Ramos (cell line): ENCODE results near the gene NEUROD2.

Experiments
- in situ Hi-C: fragments of 300-500 bp; cut with MboI; formaldehyde crosslinking; loops from one replicate; pipeline ENCODE4 v1.14.3; 2022; ENCODE audit warnings: low sequenced_read_pairs; ENCODE audit not compliant: unreplicated experiment

NEUROD2 gene

DNA sequence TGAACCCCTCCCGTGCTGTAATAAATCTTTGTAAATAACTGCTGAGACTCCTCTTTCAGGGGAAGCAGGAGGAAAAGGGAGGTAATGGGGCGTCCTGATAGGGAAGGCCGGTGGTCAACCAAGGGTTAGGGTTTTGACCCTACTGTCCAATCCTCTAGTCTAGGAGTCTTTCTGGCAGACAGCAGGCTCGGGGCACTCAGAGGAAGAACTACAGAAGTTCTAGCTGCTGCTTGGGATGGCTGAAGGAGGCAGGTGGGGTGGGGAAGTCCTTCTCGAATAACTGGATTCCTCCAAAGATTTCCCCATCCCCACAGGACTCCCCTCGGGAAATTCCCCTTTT, 28.8 kb upstream of the NEUROD2 start:
- in situ Hi-C loops, result no loop called here

- in situ Hi-C loops, result no loop called here
Measured at GRCh38 chr17:39635614-39636176, 28.0 kb upstream of the NEUROD2 start.

DNA sequence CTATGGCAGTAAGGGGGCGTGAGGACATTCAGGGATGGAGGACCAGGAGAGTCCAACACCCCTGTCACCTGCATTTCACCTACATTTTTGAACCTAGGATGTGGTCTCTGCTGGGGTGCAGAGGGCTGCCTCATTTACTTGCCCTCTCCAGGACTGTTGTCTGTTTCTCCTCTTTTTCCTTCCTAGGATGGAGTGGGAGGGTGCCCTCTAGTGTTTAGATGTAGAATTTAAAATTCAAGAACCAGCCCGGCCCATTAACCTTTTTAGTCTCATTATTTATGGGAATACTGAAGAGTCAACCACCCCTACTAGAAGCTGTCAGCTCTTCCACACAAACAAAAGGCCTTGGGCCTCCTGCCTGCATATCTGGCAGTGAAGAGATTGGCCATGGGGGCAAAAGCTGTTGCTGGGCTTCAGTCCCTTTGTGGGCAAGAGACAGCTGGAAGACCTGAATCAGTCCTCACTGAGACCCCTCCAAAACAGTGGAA, 26.7 kb upstream of the NEUROD2 start:
- in situ Hi-C loops, result no loop called here

GRCh38 chr17:39633570-39634183, 26.0 kb upstream of the NEUROD2 start:
- in situ Hi-C loops, result no loop called here

GRCh38 chr17:39632153-39632941, 24.6 kb upstream of the NEUROD2 start:
- in situ Hi-C loops, result no loop called here

DNA sequence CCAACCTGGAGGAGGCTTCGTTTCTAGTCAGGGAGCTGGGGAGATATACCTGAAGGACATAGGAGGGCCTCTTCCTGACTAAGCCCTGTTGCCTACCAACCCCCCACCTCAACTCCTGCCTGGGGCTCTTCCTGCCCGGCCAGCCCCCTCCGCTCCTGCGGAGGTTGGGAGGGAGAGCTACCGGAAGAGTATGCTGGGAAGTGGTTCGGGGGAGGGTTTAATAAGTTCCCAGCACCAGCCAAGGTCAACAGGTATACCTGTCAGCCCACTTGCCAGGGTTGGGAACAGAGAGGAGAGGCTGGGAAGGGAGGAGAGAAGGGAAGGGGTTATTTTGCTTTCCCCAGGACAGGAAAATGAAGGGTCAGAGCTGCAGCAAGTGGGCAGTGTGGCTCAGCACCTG, 23.7 kb upstream of the NEUROD2 start:
- in situ Hi-C loops, result no loop called here

- in situ Hi-C loops, result no loop called here
Measured at GRCh38 chr17:39629898-39630297, 22.2 kb upstream of the NEUROD2 start.

GRCh38 chr17:39629494-39629880, 21.8 kb upstream of the NEUROD2 start:
- in situ Hi-C loops, result no loop called here

- in situ Hi-C loops, result no loop called here
Measured at GRCh38 chr17:39628655-39629493, 21.2 kb upstream of the NEUROD2 start.

GRCh38 chr17:39627712-39628516, 20.2 kb upstream of the NEUROD2 start:
- in situ Hi-C loops, result no loop called here

- in situ Hi-C loops, result no loop called here
Measured at GRCh38 chr17:39627047-39627711, 19.5 kb upstream of the NEUROD2 start.

DNA sequence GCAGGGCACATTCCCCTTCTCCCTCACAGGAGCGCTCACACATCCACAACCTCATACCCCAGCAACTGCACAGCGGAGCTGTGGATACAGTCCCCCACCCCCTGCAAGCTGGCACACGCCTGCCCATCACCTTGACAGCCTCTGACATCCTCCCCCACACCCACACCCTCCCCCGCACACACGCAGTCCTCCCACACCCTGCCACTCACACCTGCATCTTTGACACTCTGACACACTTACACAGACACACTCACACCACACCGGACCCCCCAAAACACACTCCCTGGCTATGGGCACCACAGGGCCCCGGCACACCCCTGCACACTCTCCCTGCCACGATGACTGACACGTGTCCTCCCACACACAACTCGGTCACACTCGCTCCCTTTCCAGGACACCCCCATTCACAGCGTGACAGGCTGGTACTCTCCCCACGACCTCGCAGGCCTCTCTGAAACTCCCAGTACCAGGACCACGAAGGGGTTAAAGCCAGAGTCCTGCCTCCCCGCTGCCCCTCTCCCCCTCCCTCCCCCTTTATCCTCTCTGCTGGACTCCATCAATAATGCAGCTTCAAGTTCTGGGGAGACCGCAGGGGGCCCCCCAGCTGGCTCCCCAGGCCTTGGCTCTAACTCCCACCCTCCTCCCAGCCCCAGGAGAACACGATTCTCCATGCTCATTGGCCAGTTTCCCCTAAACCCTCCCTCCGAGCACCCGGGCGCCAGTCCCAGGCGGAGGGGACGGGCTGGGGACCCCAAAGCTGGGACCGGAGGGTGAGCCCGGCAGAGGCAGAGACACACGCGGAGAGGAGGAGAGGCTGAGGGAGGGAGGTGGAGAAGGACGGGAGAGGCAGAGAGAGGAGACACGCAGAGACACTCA, 18.7 kb upstream of the NEUROD2 start, which contains the start of gene PPP1R1B:
Gene PPP1R1B (plus strand): TSS at position 782 of the 876 bp plus-strand sequence. CDS start 441 bp downstream, outside the sequence.
- in situ Hi-C loops, result no loop called here

GRCh38 chr17:39625198-39625785, 17.6 kb upstream of the NEUROD2 start:
- in situ Hi-C loops, result no loop called here

DNA sequence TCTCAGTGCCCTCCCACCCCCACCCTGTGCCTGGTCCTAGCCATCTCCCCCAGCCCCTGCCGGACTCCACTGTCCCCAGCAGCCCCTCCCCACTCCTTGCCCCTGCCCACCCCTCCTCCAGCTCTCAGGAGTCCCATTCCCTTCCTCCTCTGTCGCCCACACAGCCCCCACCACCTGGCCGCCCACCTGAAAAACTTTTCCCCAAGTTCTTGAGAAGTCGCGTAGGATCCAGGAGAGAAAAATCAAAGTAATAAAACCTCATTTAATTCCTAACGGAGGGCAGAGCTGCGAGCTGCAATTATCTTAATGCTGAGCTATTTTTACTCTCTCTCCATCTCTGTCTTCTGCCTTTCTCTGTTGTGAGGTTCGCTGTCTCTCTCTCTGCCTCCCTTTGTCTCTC, 16.6 kb upstream of the NEUROD2 start:
- in situ Hi-C loops, result no loop called here

DNA sequence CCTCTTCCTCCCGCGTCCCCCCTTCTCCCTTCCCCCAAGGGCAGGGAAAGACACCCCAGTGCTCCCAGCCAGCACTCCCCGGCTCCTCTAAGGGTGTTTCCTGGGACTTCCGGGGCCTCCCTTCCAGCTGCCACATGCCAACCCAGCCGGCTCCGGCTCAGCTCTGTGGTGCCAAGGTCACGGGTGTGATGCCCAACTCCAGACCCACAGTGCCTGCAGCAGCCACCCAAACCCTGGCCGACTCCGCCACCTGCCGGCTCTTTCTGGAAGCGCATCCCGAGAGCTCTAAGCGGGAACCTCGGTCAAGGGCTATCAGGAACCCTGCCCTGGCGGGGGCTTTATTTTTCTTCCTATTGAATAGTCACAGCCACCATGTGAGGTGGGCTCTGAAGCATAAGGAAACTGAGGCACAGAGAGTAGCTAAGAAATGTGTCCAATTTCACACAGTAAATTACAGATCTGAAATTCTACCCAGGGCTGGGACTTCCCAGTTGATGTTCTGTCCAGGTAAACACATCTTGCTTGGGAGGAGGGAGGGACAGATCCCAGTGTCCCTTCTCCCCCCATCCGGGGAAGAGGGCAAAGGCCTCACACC, 15.7 kb upstream of the NEUROD2 start:
- in situ Hi-C loops, result no loop called here

DNA sequence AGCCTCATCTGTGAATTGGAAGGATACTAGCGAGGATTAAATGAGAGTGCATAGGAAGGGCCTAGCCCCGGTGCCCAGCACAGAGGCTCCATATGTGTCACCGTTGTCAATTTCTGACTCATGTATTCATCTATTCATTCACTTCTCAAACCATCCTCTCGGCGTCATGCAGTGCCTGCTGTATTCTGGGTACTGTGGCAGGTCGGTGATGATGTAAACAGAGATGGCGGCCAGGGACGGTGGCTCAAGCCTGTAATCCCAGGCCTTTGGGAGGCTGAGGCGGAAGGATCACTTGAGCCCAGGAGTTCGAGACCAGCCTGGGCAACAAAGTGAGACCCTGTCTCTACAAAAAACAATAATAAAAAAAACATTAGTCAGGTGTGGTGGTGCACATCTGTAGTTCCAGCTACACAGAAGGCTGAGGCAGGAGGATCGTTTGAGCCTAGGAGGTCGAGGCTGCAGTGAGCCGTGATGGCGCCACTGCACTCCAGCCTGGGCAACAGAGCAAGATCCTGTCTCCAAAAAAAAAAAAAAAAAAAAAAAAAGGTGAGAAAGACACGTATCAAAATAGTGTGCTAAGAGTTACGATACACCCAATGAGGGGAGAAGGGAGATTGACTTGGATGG, 14.8 kb upstream of the NEUROD2 start:
- in situ Hi-C loops, result no loop called here
